GM18519 (cell line): ENCODE data around the gene GATAD2B.
"Not testable (repeated sequence)": the region's sequence is repeated elsewhere in the genome, so short reads cannot be mapped to it uniquely, and the experiment has no call there.

Source experiments
- ATAC-seq: cut with Tn5 transposase; IDR thresholded peaks from one replicate; pipeline ENCODE4 v1.9.1; 2021; ENCODE audit warnings: mild to moderate bottlenecking, moderate library complexity; ENCODE audit not compliant: unreplicated experiment, low FRiP score

Gene GATAD2B

DNA sequence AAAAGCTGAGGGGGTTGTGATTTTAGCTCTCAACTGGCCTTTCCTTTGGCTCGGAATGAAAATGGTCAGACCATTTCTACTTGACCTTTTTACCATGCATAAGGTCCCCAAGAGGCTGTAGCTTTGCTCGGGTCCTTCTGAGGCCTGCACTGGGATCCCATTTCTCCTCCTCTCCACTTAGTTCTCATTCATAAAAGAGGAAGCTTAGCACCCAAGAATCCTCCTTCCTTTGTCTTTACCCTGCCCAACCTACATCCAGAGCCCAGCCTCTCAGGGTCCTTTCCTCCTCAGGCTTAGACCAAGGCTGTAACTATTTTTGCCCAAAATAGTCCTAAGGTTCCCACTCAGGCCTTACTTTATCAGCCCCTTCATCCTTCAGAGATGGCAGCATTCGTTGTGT is 153.6 kb downstream of the GATAD2B start:
- no peak for ATAC-seq

DNA sequence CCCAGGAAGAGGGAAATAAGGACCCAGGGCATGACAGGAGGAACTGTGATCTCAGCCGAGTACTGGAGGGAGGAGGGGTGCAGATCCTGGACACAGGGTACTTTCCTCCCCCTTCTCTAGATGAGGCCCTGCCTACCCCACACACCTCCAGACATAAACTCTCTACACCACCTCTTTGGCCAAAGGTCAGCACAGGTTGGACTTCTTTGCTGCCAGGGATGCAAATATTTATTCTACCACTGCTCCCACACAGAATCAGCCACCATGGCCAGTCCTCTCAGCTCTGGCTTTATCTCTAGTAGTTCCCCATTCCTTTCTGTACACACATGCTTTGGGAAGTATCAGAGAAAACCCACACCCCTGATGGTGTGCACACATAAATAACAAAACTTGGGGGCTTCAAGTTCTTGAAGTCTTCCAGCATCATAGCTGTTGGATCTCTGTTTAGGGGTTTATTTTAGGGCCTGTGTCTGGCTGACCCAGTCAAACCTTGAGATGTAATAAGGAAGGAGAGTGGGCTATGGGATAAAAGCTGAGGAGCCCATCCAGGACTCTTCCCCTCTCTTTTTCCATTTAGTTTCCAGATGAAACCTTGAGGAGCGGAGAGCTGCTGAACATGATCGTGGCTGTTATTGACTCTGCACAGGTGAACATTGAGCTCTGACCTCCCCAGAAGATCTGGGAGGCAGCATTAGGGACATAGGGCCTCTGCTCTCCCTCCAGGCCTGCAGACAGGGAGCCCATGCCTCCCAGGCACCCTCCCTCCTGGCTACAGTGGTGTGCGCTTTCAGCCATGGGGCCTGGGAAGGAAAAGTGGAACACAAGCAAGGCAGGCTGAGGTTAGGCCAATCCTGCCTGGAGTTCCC is 154.2 kb downstream of the GATAD2B start:
- no peak for ATAC-seq

DNA sequence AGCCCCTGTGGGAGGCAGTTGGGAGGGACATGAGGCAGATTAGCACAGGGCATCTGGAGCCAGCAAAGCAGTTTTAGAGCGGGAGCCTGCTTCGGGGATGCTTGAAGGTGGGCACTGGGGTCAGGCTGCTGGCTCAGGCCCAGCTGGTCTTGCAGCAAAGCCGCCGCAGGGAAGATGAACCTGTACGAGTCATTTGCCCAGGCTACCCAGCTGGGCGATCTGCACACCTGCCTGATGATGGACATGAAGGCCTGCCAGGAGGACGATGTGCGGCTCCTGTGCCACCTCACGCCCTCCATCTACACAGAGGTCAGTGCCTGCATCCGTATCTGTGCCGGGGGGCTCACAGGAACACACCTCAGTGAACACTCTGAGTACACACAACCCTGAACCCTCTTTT is 155.3 kb downstream of the GATAD2B start:
- no peak for ATAC-seq

DNA sequence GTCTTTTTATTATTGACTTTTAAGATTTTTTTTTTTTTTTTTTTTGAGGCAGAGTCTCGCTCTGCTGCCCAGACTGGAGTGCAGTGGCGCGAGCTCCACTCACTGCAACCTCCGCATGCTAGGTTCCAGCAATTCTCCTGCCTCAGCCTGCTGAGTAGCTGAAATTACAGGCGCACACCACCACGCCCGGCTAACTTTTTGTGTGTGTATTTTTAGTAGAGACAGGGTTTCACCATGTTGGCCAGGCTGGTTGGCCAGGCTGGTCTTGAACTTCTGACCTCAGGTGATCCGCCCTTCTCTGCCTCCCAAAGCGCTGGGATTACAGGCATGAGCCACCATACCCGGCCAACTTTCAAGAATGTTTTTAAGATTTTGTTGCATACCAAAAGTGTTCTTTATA is 156.1 kb downstream of the GATAD2B start:
- not testable (repeated sequence) for ATAC-seq

GRCh38 chr1:153764310-153764709 is 158.5 kb downstream of the GATAD2B start:
- ATAC-seq: no peak

GRCh38 chr1:153763365-153764225 is 159.2 kb downstream of the GATAD2B start:
- ATAC-seq: no peak

- no peak for ATAC-seq
These were observed 162.3 kb downstream of the GATAD2B start for GRCh38 chr1:153760440-153760839.
